LHCN-M2 (cell line): Measurements from ENCODE around the gene CUBN. TPM values are rescaled to one million over a fixed set of nuclear protein-coding genes. Genes with fewer than 3 reads are reported as not detected.
A peak's percentile ranks its signal among the peaks of the same experiment; 100 is the strongest.

Experiments used
- DNase-seq: peaks from one replicate; pipeline ENCODE4 v3.0.0-alpha.2; 2012; ENCODE audit warnings: low read depth
- total RNA-seq: library from RNA; depleted of rRNA; stranded (reverse); fragments of >200 nt; gene quantifications from 2 replicates; pipeline ENCODE4 v1.2.3, GENCODE V29; 2014

The CUBN gene
- total RNA-seq, 1 experiment from 2014 or later: 0.69 TPM

DNA sequence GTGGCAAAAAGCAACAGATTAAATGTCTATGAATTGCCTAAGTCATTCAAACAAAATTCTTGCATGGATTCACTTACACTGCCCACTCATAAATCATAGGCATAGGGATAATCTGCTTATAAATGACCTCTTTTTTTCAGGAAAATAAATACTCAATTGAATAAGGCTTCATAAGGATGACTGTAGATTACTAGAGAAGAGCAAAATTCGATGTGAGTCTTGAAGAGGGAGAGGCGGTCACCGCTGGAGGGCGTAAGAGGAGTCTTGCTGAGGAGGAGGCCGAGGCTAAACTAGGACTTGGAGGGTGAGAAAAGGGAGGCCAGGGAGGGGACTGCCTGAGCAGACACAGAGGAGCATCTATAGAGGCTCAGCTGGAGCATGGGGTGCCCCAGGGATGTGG is 177.0 kb downstream of the CUBN start:
- no peak for DNase-seq

DNA sequence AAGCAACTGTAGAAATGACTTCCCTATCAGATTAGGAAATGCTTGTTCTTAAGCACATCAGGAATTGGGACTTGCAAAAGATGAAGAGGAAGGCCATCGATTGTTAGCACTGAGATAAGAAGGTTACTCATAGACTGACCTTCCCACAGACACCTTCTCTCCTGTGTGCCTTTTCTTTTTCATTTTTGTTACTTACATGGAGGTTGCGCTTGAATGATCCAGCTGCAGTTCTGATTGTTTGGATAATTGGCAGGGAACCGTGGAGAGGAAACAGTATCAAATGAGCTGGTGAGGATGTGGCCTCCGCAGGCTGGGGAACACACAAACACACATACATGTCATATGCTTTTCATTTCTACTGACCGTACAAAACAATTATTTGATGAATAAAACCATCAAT is 177.5 kb downstream of the CUBN start:
- no peak for DNase-seq

DNA sequence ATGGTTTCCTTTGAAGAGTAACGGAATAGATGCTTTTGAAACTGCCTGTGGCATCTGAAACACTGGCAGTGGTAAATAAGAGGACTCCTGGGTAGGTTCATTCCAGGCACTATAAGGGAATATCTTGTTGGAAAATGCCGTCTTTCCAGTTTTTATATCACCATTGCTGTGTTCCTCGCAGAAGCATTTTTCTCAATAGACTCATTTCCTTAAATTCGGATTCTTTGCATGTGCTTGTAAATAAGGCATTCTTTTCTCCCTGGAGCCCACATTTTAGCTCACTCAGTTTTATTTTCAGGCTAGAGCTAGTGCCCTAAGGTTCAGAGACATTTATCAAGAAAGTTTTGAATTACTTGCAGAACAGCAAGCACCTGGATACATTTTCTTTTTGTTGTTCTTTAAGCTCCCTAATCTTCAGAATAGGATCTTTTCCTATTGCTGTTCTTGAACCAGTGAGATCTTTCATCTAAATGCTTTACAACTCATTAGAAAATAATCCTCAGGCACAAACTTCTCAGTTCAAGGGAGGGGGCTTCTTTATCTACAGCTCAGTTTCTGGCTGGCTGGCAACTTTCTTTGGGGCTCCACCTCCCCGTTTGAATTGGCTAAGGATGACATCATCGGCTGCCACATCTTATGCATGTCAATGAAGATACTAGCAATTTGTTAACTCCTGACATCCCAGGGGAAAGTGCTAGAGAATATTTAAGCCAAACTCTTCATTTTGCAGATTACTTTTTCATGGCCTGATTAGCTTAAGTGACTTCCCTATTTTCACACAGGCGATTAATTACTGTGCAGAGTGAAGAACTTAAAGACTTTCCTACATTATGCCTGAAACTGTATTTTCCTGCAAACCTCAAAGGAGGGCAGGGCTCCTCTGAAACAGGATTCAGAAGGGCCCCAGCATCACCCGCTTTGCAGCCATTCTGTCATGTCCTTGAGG is 178.7 kb downstream of the CUBN start:
- DNase-seq: peak; percentile 45

DNA sequence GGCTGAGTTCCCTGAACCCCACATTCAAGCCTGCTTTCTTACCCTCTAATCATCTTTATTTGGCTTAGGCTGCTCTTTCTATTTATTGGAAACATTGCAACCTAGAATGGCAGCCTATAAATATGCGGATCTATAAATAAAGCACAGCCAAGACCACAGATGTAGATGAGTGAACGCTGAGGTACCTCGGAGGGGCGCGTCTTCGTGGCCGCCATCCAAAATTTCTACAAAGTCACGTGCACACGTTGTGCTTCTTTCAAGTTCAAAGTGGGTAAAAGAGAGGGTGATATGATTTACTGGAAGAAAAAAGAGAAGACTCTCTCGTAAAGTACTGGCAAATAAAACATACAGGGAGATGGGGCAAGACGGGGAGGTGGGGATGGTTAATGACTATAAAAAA is 179.8 kb downstream of the CUBN start:
- no peak for DNase-seq

DNA sequence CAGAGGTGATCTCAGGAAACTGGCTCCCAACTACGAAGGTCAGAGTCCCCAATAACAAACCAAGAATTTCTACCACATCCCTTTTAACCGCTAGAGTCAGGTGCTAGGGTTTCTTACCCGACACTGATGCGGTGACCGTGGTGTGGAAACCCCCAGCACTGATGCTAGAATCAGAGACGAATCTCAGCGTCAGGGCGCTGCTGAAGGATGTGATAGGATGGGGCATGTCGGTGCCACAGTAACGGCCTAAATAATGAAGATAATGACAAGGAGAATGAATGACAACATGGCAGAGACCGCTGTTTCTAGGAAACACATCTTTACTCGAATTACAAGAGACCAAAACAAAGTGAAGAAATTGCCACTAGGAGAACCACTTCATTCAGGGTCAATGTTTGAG is 181.2 kb downstream of the CUBN start:
- no peak for DNase-seq

DNA sequence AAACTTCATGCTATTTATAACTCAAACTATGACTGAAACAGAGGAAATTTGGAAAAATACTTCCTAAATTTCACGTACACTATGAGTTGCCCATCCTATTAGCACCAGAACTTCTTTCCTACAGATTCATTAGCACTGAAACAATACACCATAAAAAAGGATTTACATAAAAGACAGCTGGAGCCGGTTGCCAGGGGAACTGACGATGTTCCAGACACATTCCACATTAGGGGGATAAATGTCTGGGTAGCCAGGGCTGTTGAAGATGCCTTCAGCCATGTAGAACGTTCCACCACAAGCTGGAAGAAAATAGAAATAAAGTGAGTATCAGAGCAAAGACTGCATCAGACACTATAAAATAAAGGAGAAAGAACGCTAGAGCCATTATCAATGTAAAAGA is 182.5 kb downstream of the CUBN start:
- DNase-seq: no peak

DNA sequence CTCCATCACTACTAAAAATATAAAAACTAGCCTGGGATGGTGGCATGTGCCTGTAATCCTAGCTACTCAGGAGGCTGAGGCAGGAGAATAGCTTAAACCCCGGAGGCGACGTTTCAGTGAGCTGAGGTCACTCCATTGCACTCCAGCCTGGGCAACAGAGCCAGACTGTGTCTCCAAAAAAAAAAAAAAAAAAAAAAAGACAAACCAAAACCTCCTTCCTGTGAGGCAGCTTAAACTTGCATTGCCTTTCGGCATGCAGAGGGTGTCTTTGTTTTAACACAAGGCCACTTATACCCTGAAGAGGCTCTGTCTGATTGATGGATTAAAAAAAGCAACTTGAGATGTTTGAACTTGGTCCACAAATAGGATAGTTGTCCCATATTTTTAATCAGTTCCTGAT is 184.0 kb downstream of the CUBN start:
- DNase-seq: no peak

DNA sequence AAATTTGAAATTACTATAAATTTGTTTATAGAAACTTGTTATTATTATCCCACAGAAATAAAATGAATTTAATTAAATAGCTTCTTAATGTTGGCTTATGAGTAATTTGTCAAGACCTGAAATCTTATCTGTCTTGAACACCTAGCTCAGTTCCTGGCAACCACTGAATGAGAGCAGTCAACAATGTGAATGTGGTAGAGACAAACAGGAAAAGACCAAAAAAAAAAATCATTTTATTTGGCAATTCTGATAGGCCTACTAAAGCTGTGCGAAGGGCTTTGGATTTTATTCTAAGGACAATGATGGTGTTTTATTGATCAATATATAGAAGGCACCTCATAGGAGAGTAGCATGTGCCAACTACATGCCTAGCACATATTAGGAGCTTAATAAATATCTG is 184.6 kb downstream of the CUBN start:
- no peak for DNase-seq

DNA sequence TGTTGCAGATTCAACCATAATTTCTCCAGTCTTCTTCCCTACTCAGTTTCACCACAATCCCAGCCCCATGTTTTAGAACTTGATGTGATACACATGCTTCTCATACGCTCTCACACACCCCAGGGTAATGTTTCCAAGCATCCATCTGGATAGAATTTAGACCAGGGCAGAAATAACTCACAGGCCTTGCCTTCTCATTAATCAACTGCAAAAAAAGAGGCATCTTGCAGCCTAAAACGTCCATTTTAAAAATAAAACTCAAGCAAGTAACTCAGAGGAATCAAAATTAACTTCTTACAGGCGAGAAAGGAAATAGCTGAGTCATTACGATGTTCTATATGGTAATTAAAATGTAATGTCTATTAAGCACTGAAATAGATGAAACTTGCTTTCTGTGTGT is 185.2 kb downstream of the CUBN start:
- DNase-seq: peak; percentile 52

DNA sequence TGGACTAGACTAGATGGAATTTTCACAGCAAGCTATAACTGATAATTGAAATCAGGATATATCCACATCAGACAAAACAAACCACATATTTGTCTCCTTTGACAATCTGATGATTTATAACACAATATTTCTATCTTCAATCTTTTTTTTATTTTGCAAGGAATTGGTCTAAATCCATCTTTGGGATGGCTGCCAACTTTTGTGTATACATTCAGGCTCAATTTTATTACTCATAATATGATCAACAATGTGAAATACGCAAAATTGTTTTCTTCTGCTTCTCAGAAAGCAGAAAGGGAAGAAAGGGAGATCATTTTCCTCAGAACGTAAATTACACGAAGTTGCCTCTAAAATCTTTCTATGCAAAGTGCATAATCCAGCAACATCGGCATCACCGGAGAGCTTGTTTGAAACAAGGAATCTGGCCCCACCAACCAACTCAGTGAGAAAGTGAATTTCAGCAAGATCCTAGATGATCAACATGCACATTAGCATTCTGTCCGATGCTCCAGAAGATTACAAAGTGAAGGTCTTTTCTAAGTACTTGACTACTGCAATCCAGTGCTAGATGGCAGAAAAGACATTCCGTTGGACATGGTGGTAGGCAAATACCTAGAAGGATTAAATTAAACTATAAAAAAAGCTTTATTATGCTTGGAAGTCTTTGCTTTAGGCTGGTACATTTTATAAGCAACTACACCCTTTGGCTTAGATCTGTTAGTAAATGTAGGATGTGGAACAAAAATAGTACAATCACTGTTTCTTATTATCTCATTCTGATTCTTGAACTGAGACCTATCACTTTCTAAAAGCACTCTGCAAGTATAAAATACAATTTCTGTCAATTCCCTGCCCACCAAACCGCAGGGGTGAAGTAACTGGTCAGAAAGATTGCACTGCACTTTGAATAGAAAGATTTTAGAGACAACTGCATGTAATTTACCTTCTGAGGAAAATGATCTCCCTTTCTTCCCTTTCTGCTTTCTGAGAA is 186.0 kb downstream of the CUBN start:
- peak; percentile 60 for DNase-seq

DNA sequence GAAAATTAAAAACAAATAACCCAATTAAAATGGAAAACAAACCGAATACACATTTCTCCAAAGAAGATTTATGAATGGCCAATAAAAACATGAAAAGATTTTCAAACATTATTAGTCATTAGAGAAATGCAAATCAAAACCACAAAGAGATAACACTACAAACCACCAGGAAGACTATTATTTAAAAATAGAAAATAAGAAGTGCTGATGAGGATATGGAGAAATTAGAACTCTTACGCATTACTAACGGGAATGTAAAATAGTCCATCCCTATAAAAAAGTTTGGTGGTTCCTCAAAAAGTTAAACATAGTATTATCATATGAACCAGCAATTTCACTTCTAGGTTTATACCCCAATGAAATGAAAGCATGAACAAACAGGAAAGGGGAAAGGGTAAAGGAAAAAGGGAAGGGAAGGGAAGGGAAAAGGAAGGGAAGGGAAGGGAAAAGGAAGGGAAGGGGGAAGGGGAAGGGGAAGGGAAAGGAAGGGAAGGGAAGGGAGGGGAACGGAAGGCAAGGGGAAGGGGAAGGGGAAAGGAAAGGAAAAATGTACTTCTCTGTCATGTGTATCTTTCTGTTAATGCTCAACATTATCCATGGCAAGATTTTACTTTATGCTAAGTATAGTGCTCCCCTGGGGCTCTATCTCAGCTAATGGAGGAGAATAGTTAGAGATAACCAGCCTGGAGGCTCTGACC is 187.1 kb downstream of the CUBN start:
- DNase-seq: no peak

DNA sequence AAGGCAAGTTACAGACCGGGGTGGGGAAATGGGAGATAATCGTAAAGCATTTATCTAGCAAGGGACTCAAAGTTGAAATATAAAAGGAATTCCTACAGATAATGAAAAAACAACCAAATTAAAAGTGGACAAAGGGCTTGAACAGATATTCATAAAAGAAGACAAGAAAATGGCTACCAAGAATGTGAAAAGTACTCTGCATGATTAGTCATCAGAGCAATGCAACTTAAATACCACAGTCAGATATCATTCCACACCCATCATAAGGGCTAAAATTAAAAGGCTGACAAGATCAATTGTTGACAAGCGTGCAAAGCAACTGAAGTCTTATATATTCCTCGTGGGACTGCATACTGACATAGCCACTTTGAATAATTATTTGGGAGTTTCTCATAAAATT is 187.7 kb downstream of the CUBN start:
- DNase-seq: peak; percentile 36

DNA sequence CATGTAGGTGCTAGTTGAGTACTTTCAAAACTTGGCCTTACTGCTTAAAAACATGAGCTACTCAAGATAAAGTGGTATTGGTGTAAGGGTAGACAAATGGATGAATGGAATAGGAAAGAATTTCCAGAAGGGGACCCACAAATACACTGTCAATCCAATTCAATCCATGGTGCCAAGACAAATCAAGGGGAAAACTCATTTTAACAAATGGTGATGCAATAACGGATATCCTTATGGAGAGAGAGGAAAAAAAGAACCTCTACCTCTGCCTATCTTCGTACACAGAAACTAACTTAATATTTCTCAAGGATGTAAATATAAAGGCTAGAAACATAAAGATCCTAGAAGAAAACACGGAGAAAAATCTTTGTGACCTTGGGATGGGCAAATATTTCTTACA is 188.5 kb downstream of the CUBN start:
- DNase-seq: no peak

DNA sequence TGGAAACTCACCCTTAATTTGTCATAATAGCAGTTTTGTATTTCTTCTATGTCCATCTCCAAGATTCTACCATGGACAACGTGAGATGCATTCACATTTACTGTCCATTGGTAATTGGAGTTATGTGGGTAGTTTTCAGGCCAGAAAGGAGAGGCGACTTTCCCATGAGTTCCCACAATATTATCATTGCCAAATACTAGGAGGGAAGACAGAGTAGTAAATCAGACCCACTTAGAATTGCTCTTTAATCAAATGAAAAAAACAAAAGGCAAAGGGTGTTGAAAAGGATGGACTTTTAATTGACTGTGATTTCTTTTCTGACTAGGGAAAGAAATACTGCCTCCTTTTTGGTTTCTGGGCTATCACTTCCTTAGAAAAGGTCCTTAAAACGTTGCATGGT is 190.7 kb downstream of the CUBN start:
- DNase-seq: no peak

DNA sequence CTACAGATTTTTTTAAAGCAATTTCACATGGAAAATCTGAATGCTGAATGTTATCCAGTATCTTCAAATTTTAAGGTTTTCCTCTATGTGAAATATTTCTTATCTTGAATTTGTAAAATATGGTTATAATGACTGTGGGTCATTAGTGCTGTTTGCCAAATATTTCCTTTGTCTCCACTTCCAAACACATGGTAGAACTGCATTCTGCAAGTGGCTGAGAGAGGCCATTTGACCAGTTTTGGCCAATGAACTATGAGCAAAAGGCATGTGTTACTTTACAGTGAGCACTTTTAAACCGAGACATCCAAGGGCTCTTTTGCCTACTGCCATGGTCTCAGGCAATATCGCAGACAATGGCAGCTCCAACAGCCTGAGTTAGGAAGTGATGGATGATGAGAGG is 195.2 kb downstream of the CUBN start:
- no peak for DNase-seq

DNA sequence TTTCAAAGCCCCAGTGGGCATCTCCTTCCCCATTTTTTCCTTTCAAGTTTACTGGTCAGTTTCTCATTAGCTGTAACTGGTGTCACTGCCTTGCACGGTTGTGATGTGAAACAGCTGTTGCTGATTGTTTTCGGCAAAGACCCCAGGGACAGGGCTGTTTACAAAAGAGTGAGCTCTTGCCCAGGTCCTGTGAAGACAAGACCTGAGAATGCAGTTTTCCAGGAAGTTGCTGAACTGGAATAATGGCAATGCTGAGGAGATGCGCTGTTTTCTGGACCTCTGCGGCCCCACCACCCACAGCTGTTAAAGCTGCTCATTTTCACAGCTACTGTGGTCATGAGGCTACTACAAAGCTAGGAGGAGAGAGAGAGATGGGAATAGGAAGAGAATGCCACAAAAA is 195.8 kb downstream of the CUBN start:
- no peak for DNase-seq

DNA sequence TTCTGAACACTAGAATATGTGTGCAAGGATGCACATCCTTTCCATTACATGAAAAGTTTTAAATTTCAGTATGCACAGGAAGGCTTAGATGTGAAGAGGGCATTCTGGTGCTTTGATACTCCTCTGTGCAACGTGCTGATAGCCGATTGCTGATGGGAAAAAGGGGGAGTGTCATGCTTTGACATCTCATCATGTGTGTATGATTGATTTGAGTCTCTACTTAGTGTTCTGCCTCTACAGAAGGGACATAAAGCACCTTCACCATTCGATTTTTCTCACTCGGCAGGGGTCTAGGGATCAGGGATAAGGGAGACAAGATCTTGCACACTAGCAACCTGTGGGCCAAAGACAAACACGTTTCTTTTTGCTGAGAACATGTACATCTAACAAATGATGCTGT is 197.7 kb downstream of the CUBN start:
- no peak for DNase-seq

DNA sequence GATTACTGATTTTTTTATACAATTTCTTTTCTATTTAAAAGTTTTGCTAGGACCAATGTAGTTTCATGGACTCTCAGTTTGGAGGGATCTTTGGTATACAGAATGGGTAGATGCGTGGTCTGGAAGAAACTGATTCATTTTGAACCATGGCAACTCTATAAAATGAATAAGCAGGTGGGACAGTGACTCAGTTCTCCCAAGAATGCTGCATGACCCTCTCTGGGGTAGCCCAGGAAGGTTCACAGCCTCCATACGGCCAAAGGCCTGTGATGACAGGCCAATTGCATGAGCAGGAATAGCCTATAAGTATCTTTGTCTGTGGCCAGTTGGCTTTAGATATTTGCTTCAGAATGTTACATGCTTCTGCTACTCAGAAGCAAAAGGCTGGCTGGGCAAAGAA is 199.1 kb downstream of the CUBN start:
- DNase-seq: no peak

DNA sequence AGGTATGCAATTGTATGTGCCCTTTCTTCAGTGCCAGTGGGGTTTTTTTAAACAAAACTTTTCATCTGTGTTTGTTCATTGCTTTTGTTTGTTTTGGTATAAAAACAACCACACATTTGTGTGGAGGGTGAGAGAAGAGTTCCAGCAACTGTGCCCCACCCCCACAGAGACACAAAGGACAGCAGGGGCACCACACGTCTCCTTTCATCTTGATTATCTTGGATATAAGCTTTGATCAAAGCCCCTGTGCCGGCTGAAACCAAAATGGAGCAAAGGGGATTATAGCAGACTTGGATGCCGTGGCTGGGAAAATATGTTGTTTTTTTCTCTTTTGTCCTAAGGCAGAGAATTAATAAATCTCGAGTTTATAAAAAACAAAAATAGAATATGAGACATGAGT is 200.5 kb downstream of the CUBN start:
- no peak for DNase-seq

DNA sequence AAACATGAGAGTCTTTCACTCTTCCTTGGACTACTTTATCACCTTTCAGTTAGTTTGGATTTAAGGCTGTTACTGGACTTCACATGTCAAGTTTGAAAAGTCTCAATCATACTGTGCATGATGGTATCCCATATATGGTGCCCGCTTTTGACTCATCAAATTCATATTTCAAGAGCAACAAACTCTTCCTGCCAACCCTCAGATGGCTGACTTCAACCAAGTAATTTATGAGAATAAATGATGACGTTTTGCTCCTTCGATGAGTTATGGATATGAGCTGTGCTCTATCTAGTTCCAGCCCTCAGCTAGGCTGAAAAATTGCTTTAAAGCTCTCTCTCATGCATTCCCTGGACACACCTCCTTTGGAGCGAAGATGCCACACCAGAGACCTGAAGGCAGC is 202.1 kb downstream of the CUBN start:
- no peak for DNase-seq

DNA sequence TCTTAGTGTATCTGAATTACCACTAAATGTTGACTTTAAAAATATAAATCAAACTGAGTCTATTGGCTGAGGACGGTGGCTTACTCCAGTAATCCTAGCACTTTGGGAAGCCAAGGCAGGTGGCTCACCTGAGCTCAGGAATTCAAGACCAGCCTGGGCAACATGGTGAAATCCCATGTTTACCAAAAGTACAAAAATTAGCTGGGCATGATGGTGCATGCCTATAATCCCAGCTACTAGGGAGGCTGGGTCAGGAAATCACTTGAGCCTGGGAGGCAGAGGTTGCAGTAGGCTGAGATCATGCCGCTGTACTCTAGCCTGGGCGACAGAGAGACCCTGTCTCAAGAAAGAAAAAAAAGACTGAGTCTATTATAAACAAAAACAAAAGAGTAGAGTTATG is 205.9 kb downstream of the CUBN start:
- no peak for DNase-seq

DNA sequence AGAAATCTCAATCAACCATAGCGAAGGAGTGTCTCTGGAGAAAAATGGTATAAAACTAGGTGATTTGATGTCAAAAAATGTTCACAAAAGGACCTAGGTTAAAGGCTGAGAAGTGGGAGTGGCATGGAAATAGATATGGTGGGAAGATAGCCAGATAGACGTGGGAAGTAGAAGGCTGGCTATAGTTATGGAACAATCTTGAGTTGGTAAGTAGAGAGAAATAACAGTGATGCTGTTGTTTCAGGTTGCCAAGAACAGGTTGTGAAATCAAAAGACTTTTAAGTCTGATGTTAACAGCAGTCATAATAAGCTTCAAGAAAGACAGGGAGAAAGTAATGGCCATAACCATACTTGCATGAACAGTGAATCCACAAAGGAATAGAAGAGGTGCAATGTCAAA is 206.3 kb downstream of the CUBN start:
- no peak for DNase-seq
